Psoas muscle (tissue), 8 donors: Measurements from ENCODE around the gene RNU6-9. TPM values are rescaled to one million over a fixed set of nuclear protein-coding genes. Genes with fewer than 3 reads are reported as not detected.
"Not testable (repeated sequence)": the region's sequence is repeated elsewhere in the genome, so short reads cannot be mapped to it uniquely, and the experiment has no call there.

ENCODE experiments used
- ATAC-seq, 4 donors: fragments of 200-7000 bp; cut with Tn5 transposase; one replicate each; pipeline ENCODE4 v1.9.1; 2020; ENCODE audit warnings: moderate library complexity in 3 of 4, mild to moderate bottlenecking in 2 of 4
- DNase-seq, 2 donors: peaks; one replicate each; pipeline ENCODE4 v3.0.0-alpha.2; 2020
- H3K27ac ChIP-seq: fragments of 200-600 bp; one replicate; pipeline ENCODE4 v1.8.0; 2022
- H3K27me3 ChIP-seq, 3 donors: fragments of 200-600 bp in 1 of 3; one replicate each; pipeline versions ENCODE4 v1.6.1 to v1.8.0; 2013 to 2022; ENCODE audit warnings: low read length in 2 of 3, mild to moderate bottlenecking in 2 of 3, moderate library complexity in 1 of 3; ENCODE audit not compliant: insufficient read depth in 3 of 3
- H3K36me3 ChIP-seq, 2 donors: fragments of 200-600 bp in 1 of 2; one replicate each; pipeline versions ENCODE4 v1.6.1 to v1.8.0; 2013 to 2022; ENCODE audit warnings: low read depth in 1 of 2, mild to moderate bottlenecking in 1 of 2, moderate library complexity in 1 of 2; ENCODE audit not compliant: insufficient read depth in 1 of 2
- H3K4me1 ChIP-seq: fragments of 200-600 bp; one replicate; pipeline ENCODE4 v1.8.0; 2022
- H3K4me3 ChIP-seq: fragments of 200-600 bp; one replicate; pipeline ENCODE4 v1.8.0; 2022; ENCODE audit warnings: mild to moderate bottlenecking
- H3K9me3 ChIP-seq: fragments of 200-600 bp; one replicate; pipeline ENCODE4 v1.8.0; 2022
- WGBS, 3 donors: extraction: QIAGEN DNeasy Blood & Tissue Kit; methylation state at CpG; one replicate each; pipeline versions ENCODE4 v1.1.6 to v1.1.7; 2013; 5-methylcytosine and 5-hydroxymethylcytosine counted together
- intact Hi-C, 2 donors: fragments of 100-400 bp; cut with DNase I; formaldehyde crosslinking; loops; one replicate each; pipeline versions ENCODE4 v1.11.0 to v1.14.2; 2022
- polyA plus RNA-seq, 3 donors: library from polyadenylated mRNA; stranded (reverse); fragments of 200-250 nt; gene quantifications; one replicate each; pipeline ENCODE4 v1.2.3, GENCODE V29; 2013
- total RNA-seq, 4 donors: library from RNA; stranded (reverse); fragmentation: NEBNext Ultra II Directional in 2 of 4; extraction: Animal tissue kit (Norgen Biotek cat#: 25700) in 2 of 4; gene quantifications; one replicate each; pipeline versions ENCODE4 v1.2.1 to v1.2.4, GENCODE V29; 2021 to 2023
- TF ChIP-seq, protein P1 (sequence below): fragments of 200-600 bp; IDR thresholded peaks from one replicate; pipeline ENCODE4 v1.8.0; 2022; ENCODE audit warnings: antibody characterized with exemption
- donor health status: healthy with polysubstance abuse.
- donor health status: DM: no; HTN: no; CAD: no; lungs with moderate emphysema.
- donor health status: Bipolar disorder and iron deficiency.
- donor health status: healthy.
- donor health status: DM: yes; HTN: yes; CAD: no.
- donor health status: DM: no; HTN: no; CAD: no.
- donor health status: DM: no; HTN: no; CAD: no.
- donor health status: DM: yes; HTN: yes; CAD: no.

RNU6-9 gene
- total and polyA plus RNA-seq, 7 donors: not detected

DNA sequence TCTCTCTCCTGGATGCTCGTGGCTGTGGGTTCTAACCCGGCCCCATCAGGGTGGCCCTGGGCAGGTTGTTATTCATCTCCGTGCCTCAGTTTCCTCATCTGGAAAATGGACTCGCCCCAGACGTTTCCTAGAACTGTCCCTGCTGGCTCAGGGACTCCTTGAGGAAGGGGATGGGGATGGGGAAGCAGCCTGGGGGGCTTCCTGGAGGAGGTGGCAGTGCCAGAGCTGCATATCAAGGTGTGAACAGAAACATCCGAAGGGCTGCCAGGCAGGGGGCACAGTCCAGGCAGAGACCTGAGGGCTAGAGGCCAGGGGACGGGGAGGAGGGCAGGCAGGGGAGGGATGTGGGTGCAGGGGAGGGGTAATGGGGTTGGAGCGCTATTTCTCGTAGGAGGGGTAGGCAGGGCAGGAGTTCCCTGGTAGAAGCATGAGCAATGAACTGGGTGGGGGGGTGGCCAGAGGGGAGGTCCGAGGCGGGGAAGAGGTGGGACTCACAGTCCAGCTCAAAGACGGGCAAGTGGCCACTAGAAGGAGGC lies 44.8 kb upstream of the RNU6-9 start:
- Histone ChIP-seq H3K9me3 (no peaks in the 10 kb centered on the region), H3K27ac (no peak overlapping the region), H3K36me3 (no peaks in the 10 kb centered on the region), H3K4me3 (no peak overlapping the region), H3K27me3 (peaks cover 0 to 80% (median 17%) of the 10 kb centered on the region in 3 donors), H3K4me1 (peaks cover 11% of the 10 kb centered on the region)
- DNase-seq (peak; percentile 52 to 69), ATAC-seq (no peak)
- 34 to 45% (median 35%) methylated on average over 12 of the region's 12 CpGs for WGBS, 3 donors
- intact Hi-C loops: no loop called here
- TF ChIP-seq, protein P1, sequence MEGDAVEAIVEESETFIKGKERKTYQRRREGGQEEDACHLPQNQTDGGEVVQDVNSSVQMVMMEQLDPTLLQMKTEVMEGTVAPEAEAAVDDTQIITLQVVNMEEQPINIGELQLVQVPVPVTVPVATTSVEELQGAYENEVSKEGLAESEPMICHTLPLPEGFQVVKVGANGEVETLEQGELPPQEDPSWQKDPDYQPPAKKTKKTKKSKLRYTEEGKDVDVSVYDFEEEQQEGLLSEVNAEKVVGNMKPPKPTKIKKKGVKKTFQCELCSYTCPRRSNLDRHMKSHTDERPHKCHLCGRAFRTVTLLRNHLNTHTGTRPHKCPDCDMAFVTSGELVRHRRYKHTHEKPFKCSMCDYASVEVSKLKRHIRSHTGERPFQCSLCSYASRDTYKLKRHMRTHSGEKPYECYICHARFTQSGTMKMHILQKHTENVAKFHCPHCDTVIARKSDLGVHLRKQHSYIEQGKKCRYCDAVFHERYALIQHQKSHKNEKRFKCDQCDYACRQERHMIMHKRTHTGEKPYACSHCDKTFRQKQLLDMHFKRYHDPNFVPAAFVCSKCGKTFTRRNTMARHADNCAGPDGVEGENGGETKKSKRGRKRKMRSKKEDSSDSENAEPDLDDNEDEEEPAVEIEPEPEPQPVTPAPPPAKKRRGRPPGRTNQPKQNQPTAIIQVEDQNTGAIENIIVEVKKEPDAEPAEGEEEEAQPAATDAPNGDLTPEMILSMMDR: no peak

DNA sequence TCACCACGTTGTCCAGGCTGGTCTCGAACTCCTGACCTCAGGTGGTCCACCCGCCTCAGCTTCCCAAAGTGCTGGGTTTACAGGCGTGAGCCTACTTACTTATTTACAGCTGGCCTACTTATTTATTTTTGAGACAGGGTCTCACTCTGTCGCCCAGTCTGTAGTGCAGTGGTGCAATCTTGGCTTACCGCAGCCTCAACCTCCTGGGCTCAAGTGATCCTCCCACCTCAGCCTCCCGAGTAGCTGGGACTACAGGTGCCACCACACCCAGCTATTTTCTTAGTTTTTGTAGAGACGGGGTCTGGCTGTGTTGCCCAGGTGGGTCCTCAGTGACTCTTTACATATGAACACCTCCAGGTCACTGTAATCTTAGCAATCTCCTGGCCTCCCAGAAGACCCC lies 44.1 kb upstream of the RNU6-9 start:
- H3K4me3 ChIP-seq, DNase-seq, H3K4me1 ChIP-seq, intact Hi-C loops, H3K27ac ChIP-seq, ATAC-seq, H3K9me3 ChIP-seq, H3K36me3 ChIP-seq: not testable (repeated sequence)
- H3K27me3 ChIP-seq: peaks cover 0 to 79% (median 13%) of the 10 kb centered on the region in 3 donors
- 74 to 82% (median 78%) methylated on average over 8 of the region's 8 CpGs for WGBS, 3 donors

DNA sequence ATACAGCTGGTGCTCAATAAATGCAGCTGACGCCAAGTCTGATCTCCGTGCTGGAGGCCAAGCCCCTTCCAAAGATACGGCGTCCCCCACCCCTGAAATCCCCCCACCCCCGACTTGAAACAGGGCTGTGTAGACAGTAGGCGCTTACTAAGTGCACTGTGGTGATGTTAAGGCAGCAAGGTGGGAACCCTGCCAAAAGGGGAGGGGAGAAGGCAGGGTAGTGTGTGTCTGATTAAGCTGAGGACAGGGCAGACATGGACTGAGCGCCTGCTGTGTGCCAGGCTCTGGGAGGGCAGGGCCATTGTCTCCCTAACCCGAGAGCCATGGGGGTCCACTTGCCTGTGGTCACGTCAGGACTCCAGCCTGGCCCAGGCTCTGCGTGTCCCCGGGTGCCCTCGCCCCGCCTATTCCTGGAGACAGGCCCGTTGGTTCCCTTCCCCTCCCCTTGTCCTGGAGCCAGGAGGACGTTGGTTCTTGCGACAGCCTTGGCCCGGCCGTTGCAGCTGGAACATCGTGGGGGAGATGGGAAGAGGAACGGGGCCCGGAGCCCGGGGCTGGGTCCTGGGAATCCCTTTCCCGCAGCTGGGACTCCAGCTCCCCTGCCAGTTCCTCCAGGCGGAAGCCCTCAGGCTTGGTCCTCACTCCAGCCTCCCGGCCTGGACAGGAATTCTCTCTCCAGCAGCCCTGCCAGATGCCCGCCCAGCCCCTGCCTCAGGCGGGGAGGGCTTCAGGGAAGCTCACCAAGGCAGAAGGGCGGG lies 42.9 kb upstream of the RNU6-9 start:
- TF ChIP-seq, protein P1: no peak
- Histone ChIP-seq H3K9me3 (no peaks in the 10 kb centered on the region), H3K27ac (peak overlapping the region; percentile 14), H3K4me1 (peaks cover 7% of the 10 kb centered on the region), H3K4me3 (peak overlapping the region; percentile 2), H3K27me3 (peaks cover 0 to 78% (median 16%) of the 10 kb centered on the region in 3 donors), H3K36me3 (no peaks in the 10 kb centered on the region)
- intact Hi-C loops: loop anchor here in 1 of 2 donors (10.0 kb wide), 1 partner anchor 134 kb away; the partner anchor contains the start of gene WDR18
- WGBS, 3 donors: 13 to 14% (median 13%) methylated on average over 26 to 28 of the region's 28 CpGs
- DNase-seq: peak; percentile 92 to 96
- peak; percentile 76 to 90 (median 86) for ATAC-seq

DNA sequence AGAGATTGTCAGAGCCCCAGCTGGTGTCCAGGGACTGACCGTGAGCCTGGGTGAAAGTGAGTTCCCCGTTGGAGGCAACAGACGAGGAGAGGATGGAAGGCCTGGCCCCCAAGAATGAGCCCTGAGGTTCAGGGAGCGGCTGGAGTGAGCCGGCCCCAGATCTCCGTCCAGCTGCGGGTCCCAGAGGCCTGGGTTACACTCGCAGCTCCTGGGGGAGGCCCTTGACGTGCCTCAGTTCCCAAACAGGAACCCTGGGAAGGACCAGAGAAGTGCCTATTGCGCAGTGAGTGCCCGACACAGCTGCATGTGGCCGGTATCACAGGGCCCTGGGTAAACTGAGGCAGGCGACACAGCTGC lies 42.3 kb upstream of the RNU6-9 start:
- WGBS, 3 donors: 17 to 28% (median 18%) methylated on average over 13 of the region's 13 CpGs
- TF ChIP-seq, protein P1: no peak
- no peaks in the 10 kb centered on the region for H3K9me3 ChIP-seq
- no peaks in the 10 kb centered on the region for H3K36me3 ChIP-seq
- H3K4me1 ChIP-seq: peaks cover 7% of the 10 kb centered on the region
- H3K4me3 ChIP-seq: peak overlapping the region; percentile 2
- no peak for ATAC-seq
- peaks cover 0 to 78% (median 16%) of the 10 kb centered on the region in 3 donors for H3K27me3 ChIP-seq
- DNase-seq: no peak
- peak overlapping the region; percentile 14 for H3K27ac ChIP-seq
- intact Hi-C loops: loop anchor here in 1 of 2 donors (10.0 kb wide), 1 partner anchor 134 kb away; the partner anchor contains the start of gene WDR18
